ENCODE data around the gene MXRA5.
"Not testable (repeated sequence)": the region's sequence is repeated elsewhere in the genome, so short reads cannot be mapped to it uniquely, and the experiment has no call there.

The MXRA5 gene

GRCh38 chrX:3280706-3281105, 65.7 kb downstream of the MXRA5 start:
- H3K4me3 ChIP-seq (ENCODE audit: low read length) = no peak overlapping the region
- TF ChIP-seq ZNF274 (IDR thresholded peaks at IDR 0.05; ENCODE audit: low read depth, low read length) = no peak

DNA sequence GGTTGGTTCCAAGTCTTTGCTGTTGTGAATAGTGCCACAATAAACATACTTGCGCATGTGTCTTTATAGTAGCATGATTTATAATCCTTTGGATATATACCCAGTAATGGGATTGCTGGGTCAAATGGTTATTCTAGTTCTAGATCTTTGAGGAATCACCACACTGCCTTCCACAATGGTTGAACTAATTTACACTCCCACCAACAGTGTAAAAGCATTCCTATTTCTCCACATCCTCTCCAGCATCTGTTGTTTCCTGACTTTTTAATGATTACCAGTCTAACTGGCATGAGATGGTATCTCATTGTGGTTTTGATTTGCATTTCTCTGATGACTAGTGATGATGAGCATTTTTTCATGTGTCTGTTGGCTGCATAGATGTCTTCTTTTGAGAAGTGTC, 72.8 kb downstream of the MXRA5 start:
- H3K4me3 ChIP-seq (ENCODE audit: low read length) = not testable (repeated sequence)

DNA sequence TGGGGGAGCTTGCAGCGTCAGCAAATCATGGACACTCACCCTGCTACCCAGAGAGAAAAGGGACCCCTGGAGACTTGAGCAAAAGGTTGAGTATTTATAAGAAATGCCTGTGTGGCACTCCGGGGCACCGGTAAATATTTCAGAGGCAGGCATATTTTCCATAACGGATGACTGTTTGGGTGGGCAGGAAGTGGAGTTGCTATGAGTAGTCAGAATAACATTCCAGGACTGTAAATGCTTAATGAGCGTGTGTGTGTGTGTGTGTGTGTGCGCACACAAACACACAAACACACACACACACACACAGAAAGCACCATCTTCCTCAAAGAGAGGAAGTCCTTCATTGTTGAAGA, 74.6 kb downstream of the MXRA5 start:
- TF ChIP-seq ZNF274 (IDR thresholded peaks at IDR 0.05; ENCODE audit: low read depth, low read length) = no peak
- no peak overlapping the region for H3K4me3 ChIP-seq (ENCODE audit: low read length)

DNA sequence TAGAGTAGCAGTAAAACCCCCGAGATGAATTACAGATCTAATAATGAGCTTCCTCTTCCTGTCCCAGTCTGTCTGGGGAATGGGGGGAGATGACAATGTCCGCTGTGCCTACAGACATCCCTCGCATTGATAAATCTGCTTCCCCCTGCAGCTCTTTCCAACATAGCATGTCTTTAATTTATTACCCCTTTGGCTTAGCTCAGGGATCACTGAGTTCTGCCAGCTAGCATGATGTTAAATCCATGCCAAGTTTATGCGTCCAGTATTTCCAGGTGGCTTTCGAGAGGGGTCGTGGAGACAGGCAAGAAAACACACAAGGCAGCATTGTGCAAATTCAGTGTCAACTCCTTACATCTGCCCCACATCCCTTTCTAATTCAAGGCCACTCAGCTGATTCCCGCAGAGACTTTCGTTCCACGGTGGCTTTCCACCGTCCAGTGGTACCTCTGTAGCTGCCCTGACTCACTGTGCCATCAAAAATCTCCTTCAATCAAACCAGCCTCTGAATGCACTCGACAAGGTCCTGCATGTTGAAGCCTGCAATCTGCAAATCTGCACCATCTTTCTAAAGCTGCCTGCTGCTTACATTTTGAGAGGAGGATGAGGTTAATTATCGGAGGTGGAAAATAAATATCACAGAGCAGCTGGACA, 75.1 kb downstream of the MXRA5 start:
- TF ChIP-seq ZNF274 (IDR thresholded peaks at IDR 0.05; ENCODE audit: low read depth, low read length) = no peak
- H3K4me3 ChIP-seq (ENCODE audit: low read length) = no peak overlapping the region

DNA sequence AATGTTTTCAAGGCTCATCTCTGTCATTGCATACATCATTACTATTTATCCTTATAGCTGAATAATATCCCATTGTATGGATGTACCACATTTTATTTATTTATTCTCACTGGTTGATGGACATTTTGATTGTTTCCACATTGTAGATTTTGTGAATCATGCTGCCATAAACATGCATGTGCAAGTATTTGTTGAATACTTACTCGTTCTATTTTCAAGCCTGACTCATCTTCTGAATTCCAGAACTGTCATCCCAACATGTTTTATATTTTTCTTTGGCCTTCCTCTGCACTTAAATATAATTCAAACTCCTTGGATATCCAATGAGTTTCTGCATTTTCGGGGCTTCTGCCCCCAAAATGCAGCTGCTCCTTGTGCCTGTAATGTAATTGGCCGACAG, 77.6 kb downstream of the MXRA5 start:
- no peak overlapping the region for H3K4me3 ChIP-seq (ENCODE audit: low read length)
- no peak for TF ChIP-seq ZNF274 (IDR thresholded peaks at IDR 0.05; ENCODE audit: low read depth, low read length)

DNA sequence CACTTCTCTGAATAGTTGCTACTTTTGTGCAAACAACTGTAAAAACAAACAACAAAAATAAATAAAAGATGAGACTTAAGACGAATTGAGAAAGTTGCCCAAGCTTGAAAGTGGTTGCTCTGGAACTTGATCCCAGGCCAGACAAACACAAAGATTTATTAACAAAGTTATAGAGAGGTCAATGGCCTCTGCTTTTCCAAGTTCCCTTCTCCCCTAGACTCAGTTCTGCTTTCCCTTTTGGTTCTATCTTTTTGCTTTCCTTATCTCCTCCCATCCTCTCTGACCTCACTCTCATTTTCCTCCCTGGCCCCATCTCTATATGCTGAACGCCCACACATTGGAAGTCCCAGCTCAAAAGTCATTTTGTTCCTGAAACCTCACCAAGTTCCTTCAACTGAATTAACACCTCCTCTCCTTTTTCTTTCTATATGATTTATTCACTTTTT, 82.7 kb downstream of the MXRA5 start:
- no peak overlapping the region for H3K4me3 ChIP-seq (ENCODE audit: low read length)
- no peak for TF ChIP-seq ZNF274 (IDR thresholded peaks at IDR 0.05; ENCODE audit: low read depth, low read length)

GRCh38 chrX:3262901-3263300, 83.6 kb downstream of the MXRA5 start:
- TF ChIP-seq ZNF274 (IDR thresholded peaks at IDR 0.05; ENCODE audit: low read depth, low read length) = no peak
- H3K4me3 ChIP-seq (ENCODE audit: low read length) = no peak overlapping the region
